K562 (cell line): ENCODE data around the gene NUP62.

Experiments used
- EP300 ChIP-seq: IDR thresholded peaks from 2 replicates; pipeline ENCODE4 v1.6.1; 2012; ENCODE audit warnings: low read length, improper control_type of control experiment
- SMARCC2 ChIP-seq: fragments of 450-650 bp; IDR thresholded peaks from 2 replicates; pipeline ENCODE4 v1.6.1; 2017; ENCODE audit warnings: antibody characterized with exemption, moderate library complexity, mild to moderate bottlenecking, low read depth
- TF ChIP-seq, protein P1 (sequence below): fragments of 250-450 bp; sonication (Bioruptor Pico); IDR thresholded peaks from 2 replicates; pipeline ENCODE4 v1.5.0; 2022; ENCODE audit warnings: mild to moderate bottlenecking
- TF ChIP-seq, protein P2 (sequence below), 3 experiments: IDR thresholded peaks in 2 of 3; conservative IDR thresholded peaks in 1 of 3; 2 replicates each; pipeline ENCODE4 v1.5.1; 2011 to 2012; ENCODE audit warnings: low read length in 3 of 3, mild to moderate bottlenecking in 3 of 3, control low read depth in 2 of 3, improper control_type of control experiment in 1 of 3, inconsistent platforms in 1 of 3, low read depth in 1 of 3, mixed read lengths in 1 of 3, moderate library complexity in 1 of 3; ENCODE audit not compliant: insufficient read depth in 2 of 3

DNA sequence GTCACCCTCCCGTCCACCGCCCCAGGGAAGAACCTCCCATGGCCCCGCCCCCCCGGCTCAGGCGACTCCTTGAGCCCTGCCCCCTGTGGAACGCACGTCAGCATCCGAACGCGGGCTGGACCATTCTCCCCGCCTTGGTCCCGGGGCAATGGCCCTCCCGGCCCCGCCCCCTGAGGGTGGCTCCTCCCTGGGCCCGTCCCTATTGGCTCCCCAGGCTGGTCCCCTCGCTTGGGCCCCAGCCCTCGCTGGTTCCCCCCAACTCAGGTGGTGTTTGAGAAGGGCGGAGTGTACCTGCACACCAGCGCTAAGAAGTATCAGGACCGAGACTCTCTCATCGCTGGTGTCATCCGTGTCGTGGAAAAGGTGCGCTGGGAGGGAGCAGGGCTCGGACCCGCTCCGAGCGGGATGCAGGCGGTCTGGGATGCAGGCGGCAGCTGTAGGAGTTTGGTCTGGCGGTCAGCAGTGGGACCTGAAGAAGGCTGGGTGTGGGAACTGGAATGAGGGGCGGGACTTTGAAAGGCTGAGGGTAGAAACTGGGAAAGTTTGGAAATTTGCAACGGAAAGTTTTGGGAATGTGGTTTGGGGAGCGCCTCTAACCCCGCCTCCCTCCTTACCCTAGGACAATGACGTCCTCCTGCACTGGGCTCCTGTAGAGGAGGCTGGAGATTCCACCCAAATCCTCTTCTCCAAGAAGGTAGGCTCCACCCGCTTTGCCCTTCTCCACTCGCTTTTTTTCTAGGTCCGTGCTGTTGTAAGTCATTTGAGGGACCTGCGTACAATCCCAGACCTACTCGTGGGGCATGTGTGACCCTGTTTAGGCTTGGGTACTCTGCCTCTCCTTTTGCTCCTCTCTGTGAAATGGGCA, 51.2 kb downstream of the NUP62 start:
- TF ChIP-seq, protein P1, sequence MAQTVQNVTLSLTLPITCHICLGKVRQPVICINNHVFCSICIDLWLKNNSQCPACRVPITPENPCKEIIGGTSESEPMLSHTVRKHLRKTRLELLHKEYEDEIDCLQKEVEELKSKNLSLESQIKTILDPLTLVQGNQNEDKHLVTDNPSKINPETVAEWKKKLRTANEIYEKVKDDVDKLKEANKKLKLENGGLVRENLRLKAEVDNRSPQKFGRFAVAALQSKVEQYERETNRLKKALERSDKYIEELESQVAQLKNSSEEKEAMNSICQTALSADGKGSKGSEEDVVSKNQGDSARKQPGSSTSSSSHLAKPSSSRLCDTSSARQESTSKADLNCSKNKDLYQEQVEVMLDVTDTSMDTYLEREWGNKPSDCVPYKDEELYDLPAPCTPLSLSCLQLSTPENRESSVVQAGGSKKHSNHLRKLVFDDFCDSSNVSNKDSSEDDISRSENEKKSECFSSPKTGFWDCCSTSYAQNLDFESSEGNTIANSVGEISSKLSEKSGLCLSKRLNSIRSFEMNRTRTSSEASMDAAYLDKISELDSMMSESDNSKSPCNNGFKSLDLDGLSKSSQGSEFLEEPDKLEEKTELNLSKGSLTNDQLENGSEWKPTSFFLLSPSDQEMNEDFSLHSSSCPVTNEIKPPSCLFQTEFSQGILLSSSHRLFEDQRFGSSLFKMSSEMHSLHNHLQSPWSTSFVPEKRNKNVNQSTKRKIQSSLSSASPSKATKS (CRISPR knock-in tag): no peak
- no peak for TF ChIP-seq SMARCC2
- TF ChIP-seq, protein P2, sequence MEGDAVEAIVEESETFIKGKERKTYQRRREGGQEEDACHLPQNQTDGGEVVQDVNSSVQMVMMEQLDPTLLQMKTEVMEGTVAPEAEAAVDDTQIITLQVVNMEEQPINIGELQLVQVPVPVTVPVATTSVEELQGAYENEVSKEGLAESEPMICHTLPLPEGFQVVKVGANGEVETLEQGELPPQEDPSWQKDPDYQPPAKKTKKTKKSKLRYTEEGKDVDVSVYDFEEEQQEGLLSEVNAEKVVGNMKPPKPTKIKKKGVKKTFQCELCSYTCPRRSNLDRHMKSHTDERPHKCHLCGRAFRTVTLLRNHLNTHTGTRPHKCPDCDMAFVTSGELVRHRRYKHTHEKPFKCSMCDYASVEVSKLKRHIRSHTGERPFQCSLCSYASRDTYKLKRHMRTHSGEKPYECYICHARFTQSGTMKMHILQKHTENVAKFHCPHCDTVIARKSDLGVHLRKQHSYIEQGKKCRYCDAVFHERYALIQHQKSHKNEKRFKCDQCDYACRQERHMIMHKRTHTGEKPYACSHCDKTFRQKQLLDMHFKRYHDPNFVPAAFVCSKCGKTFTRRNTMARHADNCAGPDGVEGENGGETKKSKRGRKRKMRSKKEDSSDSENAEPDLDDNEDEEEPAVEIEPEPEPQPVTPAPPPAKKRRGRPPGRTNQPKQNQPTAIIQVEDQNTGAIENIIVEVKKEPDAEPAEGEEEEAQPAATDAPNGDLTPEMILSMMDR (IDR thresholded peaks at IDR 0.05 in 2 of 3, conservative IDR thresholded peaks at IDR 0.05 in 1 of 3; ENCODE audit: insufficient read depth in 2 of 3, low read depth in 1 of 3, low read length in 3 of 3): no peak
- TF ChIP-seq EP300: no peak; the same call in 1 of the 2 replicates
